Measurements from ENCODE around the gene HMGCS1. TPM values are rescaled to one million over a fixed set of nuclear protein-coding genes. Genes with fewer than 3 reads are reported as not detected.

Gene HMGCS1
- total RNA-seq (10 to 100 TPM; 29.2 to 49.1 (median 36.2) TPM), total RNA-seq (36.0 to 828 (median 105) reads per million in 29 experiments)
- total RNA-seq (2013) = 25.7 TPM

GRCh38 chr5:43313035-43313853 is at the start of gene HMGCS1:
Gene HMGCS1, minus strand, starts transcription at chr5:43313412. Its CDS starts 14,447 bp downstream, at chr5:43298965.
- H3K9me3 Mint-ChIP-seq = no peaks in the 10 kb centered on the region
- 0% methylated on average over 67 of the region's 70 CpGs for WGBS (ENCODE audit: insufficient coverage)

GRCh38 chr5:43358726-43359125 is 45.5 kb upstream of the HMGCS1 start:
- H3K27me3 Mint-ChIP-seq = peaks cover 5 to 6% of the 10 kb centered on the region in 2 donors
- no peak overlapping the region for H3K27ac Mint-ChIP-seq
- ATAC-seq (replicated peaks in 1 of 4) (no peak), DNase-seq (no peak)
- H3K4me3 Mint-ChIP-seq = no peak overlapping the region
- Histone ChIP-seq H3K4me1 (ENCODE audit: control insufficient read depth in 1 of 2, extremely low read depth in 1 of 2, insufficient read depth in 2 of 2, low read length in 2 of 2) (no peaks in the 10 kb centered on the region), H3K27me3 (replicated peaks in 1 of 2; ENCODE audit: control insufficient read depth in 2 of 2, extremely low read depth in 1 of 2, insufficient read depth in 2 of 2, low read length in 1 of 2) (no peaks in the 10 kb centered on the region), H3K4me3 (ENCODE audit: control insufficient read depth in 1 of 2, extremely low read depth in 1 of 2, low read length in 1 of 2) (no peak overlapping the region), H3K9me3 (no peaks in the 10 kb centered on the region), H3K36me3 (ENCODE audit: control insufficient read depth in 2 of 2, extremely low read depth in 1 of 2, insufficient read depth in 1 of 2, low read length in 1 of 2) (no peaks in the 10 kb centered on the region), H3K27ac (ENCODE audit: low read length) (no peak overlapping the region)
- no peaks in the 10 kb centered on the region for H3K36me3 Mint-ChIP-seq
- ChIA-PET CTCF (interaction anchor here in 1 of 2 donors (0.6 kb wide), 1 partner anchor 243 kb away, joined by 3 read pairs; no protein-coding TSS in a partner anchor), POLR2A (interaction anchor here in 1 of 2 donors (0.5 kb wide), 1 partner anchor 1490 kb away, joined by 4 read pairs; no protein-coding TSS in a partner anchor)
- peaks cover 5 to 28% (median 8%) of the 10 kb centered on the region in 3 donors for H3K9me3 Mint-ChIP-seq
- no peaks in the 10 kb centered on the region for H3K4me1 Mint-ChIP-seq

More at GRCh38 chr5:43313035-43313853, at the start of gene HMGCS1:
- ATAC-seq (replicated peaks in 1 of 4) = peak; percentile 89 to 92 (median 90)
- peak within 1 kb of the TSS; percentile 95 for H3K27ac ChIP-seq (ENCODE audit: low read length)
- no peaks in the 10 kb centered on the region for H3K27me3 ChIP-seq (replicated peaks in 1 of 2; ENCODE audit: control insufficient read depth in 2 of 2, extremely low read depth in 1 of 2, insufficient read depth in 2 of 2, low read length in 1 of 2)
- H3K36me3 ChIP-seq (ENCODE audit: control insufficient read depth in 2 of 2, extremely low read depth in 1 of 2, insufficient read depth in 1 of 2, low read length in 1 of 2) = no peaks in the 10 kb centered on the region
- peak; percentile 96 to 100 (median 99) for DNase-seq
- peak within 1 kb of the TSS; percentile 84 to 97 for H3K27ac Mint-ChIP-seq
- H3K9me3 ChIP-seq = no peaks in the 10 kb centered on the region
- H3K4me1 ChIP-seq (ENCODE audit: control insufficient read depth in 1 of 2, extremely low read depth in 1 of 2, insufficient read depth in 2 of 2, low read length in 2 of 2) = peaks cover 12 to 14% of the 10 kb centered on the region in 2 experiments
- CTCF ChIA-PET = interaction anchor here (0.5 to 4.5 kb wide), 17 partner anchors 45 to 404 kb away, joined by 3 to 36 read pairs (median 4); partner anchors contain the start of genes TMEM267 (in 1 of the 2) and ZNF131 (in 1 of the 2)
- H3K4me1 Mint-ChIP-seq = peaks cover 27 to 48% (median 41%) of the 10 kb centered on the region in 3 donors
- no peaks in the 10 kb centered on the region for H3K36me3 Mint-ChIP-seq
- no peaks in the 10 kb centered on the region for H3K27me3 Mint-ChIP-seq
- H3K4me3 ChIP-seq (ENCODE audit: control insufficient read depth in 1 of 2, extremely low read depth in 1 of 2, low read length in 1 of 2) = peak within 1 kb of the TSS; percentile 81 to 88
- POLR2A ChIA-PET = interaction anchor here (0.5 to 3.1 kb wide), 30 partner anchors 10 to 1403 kb away, joined by 3 to 78 read pairs (median 4); partner anchors contain the start of genes C5orf34 (in 1 of the 2), TMEM267 (in 1 of the 2) and ZNF131 (in 1 of the 2)
- H3K4me3 Mint-ChIP-seq = peak within 1 kb of the TSS; percentile 93 to 95 (median 93)

GRCh38 chr5:43358301-43358700 is 45.1 kb upstream of the HMGCS1 start:
- WGBS (ENCODE audit: insufficient coverage) = 56% methylated on average over 3 of the region's 3 CpGs
- ChIA-PET POLR2A (interaction anchor here in 1 of 2 donors (0.5 kb wide), 1 partner anchor 1490 kb away, joined by 4 read pairs; no protein-coding TSS in a partner anchor), CTCF (interaction anchor here in 1 of 2 donors (0.6 kb wide), 1 partner anchor 243 kb away, joined by 3 read pairs; no protein-coding TSS in a partner anchor)
- ATAC-seq (replicated peaks in 1 of 4) = no peak
- Histone ChIP-seq H3K9me3 (no peaks in the 10 kb centered on the region), H3K4me3 (ENCODE audit: control insufficient read depth in 1 of 2, extremely low read depth in 1 of 2, low read length in 1 of 2) (no peak overlapping the region), H3K36me3 (ENCODE audit: control insufficient read depth in 2 of 2, extremely low read depth in 1 of 2, insufficient read depth in 1 of 2, low read length in 1 of 2) (no peaks in the 10 kb centered on the region), H3K27ac (ENCODE audit: low read length) (no peak overlapping the region), H3K27me3 (replicated peaks in 1 of 2; ENCODE audit: control insufficient read depth in 2 of 2, extremely low read depth in 1 of 2, insufficient read depth in 2 of 2, low read length in 1 of 2) (no peaks in the 10 kb centered on the region), H3K4me1 (ENCODE audit: control insufficient read depth in 1 of 2, extremely low read depth in 1 of 2, insufficient read depth in 2 of 2, low read length in 2 of 2) (no peaks in the 10 kb centered on the region)
- Mint-ChIP-seq H3K9me3 (peaks cover 5 to 28% (median 8%) of the 10 kb centered on the region in 3 donors), H3K4me3 (no peak overlapping the region), H3K36me3 (no peaks in the 10 kb centered on the region), H3K4me1 (no peaks in the 10 kb centered on the region), H3K27ac (no peak overlapping the region), H3K27me3 (peaks cover 5 to 6% of the 10 kb centered on the region in 2 donors)
- DNase-seq = no peak

GRCh38 chr5:43357878-43358281 is 44.7 kb upstream of the HMGCS1 start:
- no peak overlapping the region for H3K27ac ChIP-seq (ENCODE audit: low read length)
- no peak overlapping the region for H3K4me3 Mint-ChIP-seq
- no peak overlapping the region for H3K4me3 ChIP-seq (ENCODE audit: control insufficient read depth in 1 of 2, extremely low read depth in 1 of 2, low read length in 1 of 2)
- CTCF ChIA-PET = no interaction called here
- no peak for ATAC-seq (replicated peaks in 1 of 4)
- POLR2A ChIA-PET = no interaction called here
- no peaks in the 10 kb centered on the region for H3K9me3 ChIP-seq
- H3K4me1 Mint-ChIP-seq = no peaks in the 10 kb centered on the region
- H3K27me3 Mint-ChIP-seq = peaks cover 5 to 6% of the 10 kb centered on the region in 2 donors
- H3K36me3 ChIP-seq (ENCODE audit: control insufficient read depth in 2 of 2, extremely low read depth in 1 of 2, insufficient read depth in 1 of 2, low read length in 1 of 2) = no peaks in the 10 kb centered on the region
- no peak for DNase-seq
- H3K36me3 Mint-ChIP-seq = no peaks in the 10 kb centered on the region
- H3K27ac Mint-ChIP-seq = no peak overlapping the region
- no peaks in the 10 kb centered on the region for H3K27me3 ChIP-seq (replicated peaks in 1 of 2; ENCODE audit: control insufficient read depth in 2 of 2, extremely low read depth in 1 of 2, insufficient read depth in 2 of 2, low read length in 1 of 2)
- no CpG with 5 or more reads among the region's 3 CpGs for WGBS (ENCODE audit: insufficient coverage)
- H3K9me3 Mint-ChIP-seq = peaks cover 5 to 28% (median 8%) of the 10 kb centered on the region in 3 donors
- no peaks in the 10 kb centered on the region for H3K4me1 ChIP-seq (ENCODE audit: control insufficient read depth in 1 of 2, extremely low read depth in 1 of 2, insufficient read depth in 2 of 2, low read length in 2 of 2)

- H3K27me3 Mint-ChIP-seq = peaks cover 5 to 6% of the 10 kb centered on the region in 2 donors
- H3K27me3 ChIP-seq (replicated peaks in 1 of 2; ENCODE audit: control insufficient read depth in 2 of 2, extremely low read depth in 1 of 2, insufficient read depth in 2 of 2, low read length in 1 of 2) = no peaks in the 10 kb centered on the region
- H3K4me3 ChIP-seq (ENCODE audit: control insufficient read depth in 1 of 2, extremely low read depth in 1 of 2, low read length in 1 of 2) = no peak overlapping the region
- DNase-seq (no peak), ATAC-seq (replicated peaks in 1 of 4) (no peak)
- H3K36me3 ChIP-seq (ENCODE audit: control insufficient read depth in 2 of 2, extremely low read depth in 1 of 2, insufficient read depth in 1 of 2, low read length in 1 of 2) = no peaks in the 10 kb centered on the region
- H3K27ac ChIP-seq (ENCODE audit: low read length) = no peak overlapping the region
- H3K4me1 ChIP-seq (ENCODE audit: control insufficient read depth in 1 of 2, extremely low read depth in 1 of 2, insufficient read depth in 2 of 2, low read length in 2 of 2) = no peaks in the 10 kb centered on the region
- H3K4me1 Mint-ChIP-seq = no peaks in the 10 kb centered on the region
- H3K27ac Mint-ChIP-seq = no peak overlapping the region
- ChIA-PET CTCF (no interaction called here), POLR2A (no interaction called here)
- H3K9me3 Mint-ChIP-seq = peaks cover 5 to 28% (median 8%) of the 10 kb centered on the region in 3 donors
- H3K9me3 ChIP-seq = no peaks in the 10 kb centered on the region
- H3K36me3 Mint-ChIP-seq = no peaks in the 10 kb centered on the region
- WGBS (ENCODE audit: insufficient coverage) = 84% methylated on average over 2 of the region's 2 CpGs
- no peak overlapping the region for H3K4me3 Mint-ChIP-seq
These were observed 43.9 kb upstream of the HMGCS1 start for GRCh38 chr5:43357067-43357466.

- no peak overlapping the region for H3K27ac Mint-ChIP-seq
- ATAC-seq (replicated peaks in 1 of 4) (no peak), DNase-seq (no peak)
- WGBS (ENCODE audit: insufficient coverage) = 71% methylated on average over 1 of the region's 3 CpGs
- no peaks in the 10 kb centered on the region for H3K36me3 ChIP-seq (ENCODE audit: control insufficient read depth in 2 of 2, extremely low read depth in 1 of 2, insufficient read depth in 1 of 2, low read length in 1 of 2)
- H3K36me3 Mint-ChIP-seq = no peaks in the 10 kb centered on the region
- no peak overlapping the region for H3K4me3 Mint-ChIP-seq
- ChIA-PET CTCF (no interaction called here), POLR2A (no interaction called here)
- H3K4me3 ChIP-seq (ENCODE audit: control insufficient read depth in 1 of 2, extremely low read depth in 1 of 2, low read length in 1 of 2) = no peak overlapping the region
- H3K27me3 Mint-ChIP-seq = peaks cover 11 to 13% of the 10 kb centered on the region in 2 donors
- H3K4me1 Mint-ChIP-seq = no peaks in the 10 kb centered on the region
- H3K27ac ChIP-seq (ENCODE audit: low read length) = no peak overlapping the region
- H3K9me3 ChIP-seq = no peaks in the 10 kb centered on the region
- H3K27me3 ChIP-seq (replicated peaks in 1 of 2; ENCODE audit: control insufficient read depth in 2 of 2, extremely low read depth in 1 of 2, insufficient read depth in 2 of 2, low read length in 1 of 2) = no peaks in the 10 kb centered on the region
- H3K9me3 Mint-ChIP-seq = peaks cover 0 to 10% (median 0%) of the 10 kb centered on the region in 3 donors
- H3K4me1 ChIP-seq (ENCODE audit: control insufficient read depth in 1 of 2, extremely low read depth in 1 of 2, insufficient read depth in 2 of 2, low read length in 2 of 2) = no peaks in the 10 kb centered on the region
These were observed 41.6 kb upstream of the HMGCS1 start for GRCh38 chr5:43354774-43355173.

Measured in T-cell (primary cell).